OCI-LY7 (cell line): ENCODE measurements around the gene GGNBP2.

ENCODE experiments used
- EZH2phosphoT487 ChIP-seq: fragments of 200-600 bp; sonication (generic); IDR thresholded peaks from 2 replicates; pipeline ENCODE4 v1.6.1; 2018; ENCODE audit warnings: low read depth, borderline replicate concordance, mild to moderate bottlenecking, mixed run types, antibody characterized with exemption, low read length, moderate library complexity, mixed read lengths
- TF ChIP-seq, protein P1 (sequence below): fragments of 200-600 bp; sonication (generic); conservative IDR thresholded peaks from 2 replicates; pipeline ENCODE4 v1.5.1; 2014; ENCODE audit warnings: mild to moderate bottlenecking, antibody characterized with exemption, low read length, moderate library complexity, mixed read lengths

DNA sequence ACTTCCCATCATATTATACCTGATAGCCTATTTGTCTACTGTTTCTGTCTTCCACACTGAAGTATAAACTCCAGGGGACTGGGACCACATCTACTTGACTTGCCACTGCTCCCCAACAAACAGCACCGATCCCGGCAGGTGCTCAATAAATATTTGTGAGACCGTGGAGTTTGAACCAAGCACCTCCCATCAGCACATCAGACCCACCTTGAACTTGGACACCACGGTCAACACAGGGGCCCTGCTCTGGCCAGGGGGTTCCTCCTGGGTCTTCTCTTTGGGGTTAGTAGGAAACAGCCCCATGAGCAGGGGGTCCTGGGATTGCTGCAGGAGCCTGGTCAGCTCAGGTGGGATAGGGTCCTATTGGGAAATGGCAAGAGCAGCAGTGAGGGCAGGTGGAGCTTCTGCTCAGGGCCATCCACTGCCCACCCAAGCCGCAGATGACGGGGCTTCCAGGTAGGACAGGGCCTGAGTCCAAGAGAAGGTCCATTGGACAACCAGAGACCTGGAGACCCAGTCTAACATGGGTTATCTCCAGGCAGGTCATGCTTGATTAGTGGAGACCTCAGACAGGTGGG is 38.4 kb upstream of the GGNBP2 start:
- TF ChIP-seq, protein P1, sequence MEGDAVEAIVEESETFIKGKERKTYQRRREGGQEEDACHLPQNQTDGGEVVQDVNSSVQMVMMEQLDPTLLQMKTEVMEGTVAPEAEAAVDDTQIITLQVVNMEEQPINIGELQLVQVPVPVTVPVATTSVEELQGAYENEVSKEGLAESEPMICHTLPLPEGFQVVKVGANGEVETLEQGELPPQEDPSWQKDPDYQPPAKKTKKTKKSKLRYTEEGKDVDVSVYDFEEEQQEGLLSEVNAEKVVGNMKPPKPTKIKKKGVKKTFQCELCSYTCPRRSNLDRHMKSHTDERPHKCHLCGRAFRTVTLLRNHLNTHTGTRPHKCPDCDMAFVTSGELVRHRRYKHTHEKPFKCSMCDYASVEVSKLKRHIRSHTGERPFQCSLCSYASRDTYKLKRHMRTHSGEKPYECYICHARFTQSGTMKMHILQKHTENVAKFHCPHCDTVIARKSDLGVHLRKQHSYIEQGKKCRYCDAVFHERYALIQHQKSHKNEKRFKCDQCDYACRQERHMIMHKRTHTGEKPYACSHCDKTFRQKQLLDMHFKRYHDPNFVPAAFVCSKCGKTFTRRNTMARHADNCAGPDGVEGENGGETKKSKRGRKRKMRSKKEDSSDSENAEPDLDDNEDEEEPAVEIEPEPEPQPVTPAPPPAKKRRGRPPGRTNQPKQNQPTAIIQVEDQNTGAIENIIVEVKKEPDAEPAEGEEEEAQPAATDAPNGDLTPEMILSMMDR, result no peak
- no peak for TF ChIP-seq EZH2phosphoT487
